Measurements from ENCODE around the gene KAT6B. TPM values are rescaled to one million over a fixed set of nuclear protein-coding genes. Genes with fewer than 3 reads are reported as not detected.
A peak's percentile ranks its signal among the peaks of the same experiment; 100 is the strongest.

KAT6B gene
- polyA plus RNA-seq, 6 donors from 2014 or later = 12.0 to 42.5 (median 29.4) TPM

- H3K4me1 Mint-ChIP-seq = peaks cover 33 to 54% (median 45%) of the 10 kb centered on the region in 3 donors
Observed at GRCh38 chr10:74854610-74855009, 28.2 kb downstream of the KAT6B start.

DNA sequence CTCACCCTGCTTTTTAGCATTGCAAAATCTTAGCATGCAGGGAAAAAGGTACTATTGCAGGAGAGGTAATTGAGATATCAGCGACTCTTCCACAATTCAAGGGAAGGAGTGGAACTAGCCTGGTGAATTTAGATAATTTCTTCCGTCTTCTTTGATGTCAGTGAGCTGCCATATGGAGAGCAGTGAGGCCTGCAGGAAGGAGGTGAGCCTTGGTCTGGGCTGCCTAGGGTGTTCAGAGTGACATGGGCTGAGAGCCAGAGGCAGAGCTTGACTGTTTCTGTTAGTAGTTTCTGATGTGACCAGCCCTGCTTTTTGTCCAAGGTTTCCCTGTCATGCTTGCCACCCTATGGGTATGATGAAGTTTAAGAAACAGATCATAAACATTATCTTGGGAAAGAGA, 28.6 kb downstream of the KAT6B start:
- Mint-ChIP-seq H3K36me3 (peaks cover 0 to 10% of the 10 kb centered on the region in 2 donors), H3K27ac (peak overlapping the region; percentile 79 to 98 (median 96)), H3K27me3 (no peaks in the 10 kb centered on the region), H3K4me1 (peaks cover 33 to 54% (median 45%) of the 10 kb centered on the region in 3 donors), H3K4me3 (peak overlapping the region in 7 of 8 donors; percentile 10 to 80 (median 71)), H3K9me3 (no peaks in the 10 kb centered on the region)
- ATAC-seq (ENCODE audit: low read depth in 2 of 2) (peak; percentile 16 to 18), DNase-seq (no peak)

More at GRCh38 chr10:74854610-74855009, 28.2 kb downstream of the KAT6B start:
- Mint-ChIP-seq H3K4me3 (peak overlapping the region in 5 of 8 donors; percentile 47 to 80 (median 71)), H3K27ac (peak overlapping the region; percentile 95 to 98 (median 97)), H3K36me3 (peaks cover 0 to 10% of the 10 kb centered on the region in 2 donors), H3K9me3 (no peaks in the 10 kb centered on the region), H3K27me3 (no peaks in the 10 kb centered on the region)
- no peak for ATAC-seq (ENCODE audit: low read depth in 2 of 2)
- DNase-seq = no peak

DNA sequence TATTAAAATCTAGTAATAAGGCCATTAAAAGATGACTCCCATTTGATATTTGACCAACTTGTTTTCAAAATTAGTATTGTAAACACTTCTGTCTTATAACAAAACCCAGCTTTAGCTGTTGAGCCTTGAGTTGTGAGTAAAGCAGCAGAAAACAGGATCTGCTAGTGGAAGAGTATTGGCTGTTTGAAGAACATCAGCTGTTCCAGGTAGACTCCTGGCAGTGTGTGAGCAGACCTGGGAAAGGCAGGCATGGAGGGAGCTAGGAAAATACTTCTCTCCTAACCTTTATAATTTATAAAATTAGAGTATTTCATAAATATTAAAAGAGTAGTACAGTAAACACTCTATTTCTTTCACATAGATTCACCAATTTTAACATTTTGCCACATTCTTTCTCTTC, 29.0 kb downstream of the KAT6B start:
- H3K27ac Mint-ChIP-seq = peak overlapping the region; percentile 79 to 98 (median 96)
- ATAC-seq (ENCODE audit: low read depth in 2 of 2) (no peak), DNase-seq (no peak)
- H3K4me1 Mint-ChIP-seq = peaks cover 33 to 54% (median 45%) of the 10 kb centered on the region in 3 donors
- H3K9me3 Mint-ChIP-seq = no peaks in the 10 kb centered on the region
- H3K4me3 Mint-ChIP-seq = peak overlapping the region in 7 of 8 donors; percentile 10 to 80 (median 71)
- H3K36me3 Mint-ChIP-seq = peaks cover 0 to 10% of the 10 kb centered on the region in 2 donors
- H3K27me3 Mint-ChIP-seq = no peaks in the 10 kb centered on the region

DNA sequence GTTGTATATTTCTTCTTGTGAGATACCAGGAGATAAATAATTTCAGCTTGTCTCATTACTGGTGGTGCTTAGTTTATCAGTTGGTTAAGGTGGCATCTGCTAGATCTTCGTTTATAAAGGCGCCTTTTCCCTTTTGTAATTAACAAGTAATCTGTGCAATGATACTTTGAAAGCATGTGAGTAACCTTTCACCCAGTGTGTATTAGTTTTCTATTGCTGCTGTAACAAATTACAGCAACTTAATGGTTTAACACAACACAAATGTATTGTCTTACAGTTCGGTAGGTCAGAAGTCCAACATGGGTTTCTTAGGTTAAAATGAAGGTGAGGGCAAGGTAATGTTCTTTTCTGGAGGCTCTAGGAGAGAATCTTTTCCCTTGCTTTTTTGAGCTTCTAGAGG, 30.5 kb downstream of the KAT6B start:
- DNase-seq (no peak), ATAC-seq (ENCODE audit: low read depth in 2 of 2) (no peak)
- peak overlapping the region in 1 of 8 donors; percentile 21 for H3K4me3 Mint-ChIP-seq
- H3K27me3 Mint-ChIP-seq = no peaks in the 10 kb centered on the region
- peak overlapping the region; percentile 20 to 81 (median 64) for H3K27ac Mint-ChIP-seq
- no peaks in the 10 kb centered on the region for H3K9me3 Mint-ChIP-seq
- H3K36me3 Mint-ChIP-seq = peaks cover 0 to 10% of the 10 kb centered on the region in 2 donors
- H3K4me1 Mint-ChIP-seq = peaks cover 33 to 50% (median 41%) of the 10 kb centered on the region in 3 donors

DNA sequence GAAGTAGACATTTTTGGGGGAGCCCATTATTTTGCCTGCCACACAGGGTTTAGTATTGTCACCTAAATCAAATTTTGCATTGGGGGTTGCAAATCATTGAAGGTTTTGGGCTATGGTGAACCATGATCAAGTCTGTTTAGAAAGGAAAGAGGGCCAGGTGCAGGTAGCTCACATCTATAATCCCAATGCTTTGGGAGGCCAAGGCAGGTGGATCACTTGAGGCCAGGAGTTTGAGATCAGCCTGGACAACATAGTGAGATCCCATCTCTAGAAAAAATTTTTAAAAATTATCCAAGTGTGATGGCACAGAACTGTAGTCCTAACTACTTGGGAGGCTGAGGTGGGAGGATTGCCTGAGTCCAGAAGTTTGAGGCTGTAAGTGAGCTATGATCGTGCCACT, 31.2 kb downstream of the KAT6B start:
- Mint-ChIP-seq H3K4me3 (no peak overlapping the region), H3K36me3 (peaks cover 0 to 10% of the 10 kb centered on the region in 2 donors), H3K27ac (peak overlapping the region in 3 of 6 donors; percentile 47 to 61 (median 49)), H3K4me1 (peaks cover 28 to 43% (median 35%) of the 10 kb centered on the region in 3 donors), H3K9me3 (no peaks in the 10 kb centered on the region), H3K27me3 (no peaks in the 10 kb centered on the region)
- no peak for DNase-seq
- ATAC-seq (ENCODE audit: low read depth in 2 of 2) = no peak

GRCh38 chr10:74859546-74859945, 33.1 kb downstream of the KAT6B start:
- no peak for ATAC-seq (ENCODE audit: low read depth in 2 of 2)
- no peaks in the 10 kb centered on the region for H3K27me3 Mint-ChIP-seq
- H3K27ac Mint-ChIP-seq = peak overlapping the region in 1 of 6 donors; percentile 66
- DNase-seq = no peak
- no peak overlapping the region for H3K4me3 Mint-ChIP-seq
- no peaks in the 10 kb centered on the region for H3K9me3 Mint-ChIP-seq
- peaks cover 0 to 6% of the 10 kb centered on the region in 2 donors for H3K36me3 Mint-ChIP-seq
- peaks cover 22 to 27% (median 25%) of the 10 kb centered on the region in 3 donors for H3K4me1 Mint-ChIP-seq

DNA sequence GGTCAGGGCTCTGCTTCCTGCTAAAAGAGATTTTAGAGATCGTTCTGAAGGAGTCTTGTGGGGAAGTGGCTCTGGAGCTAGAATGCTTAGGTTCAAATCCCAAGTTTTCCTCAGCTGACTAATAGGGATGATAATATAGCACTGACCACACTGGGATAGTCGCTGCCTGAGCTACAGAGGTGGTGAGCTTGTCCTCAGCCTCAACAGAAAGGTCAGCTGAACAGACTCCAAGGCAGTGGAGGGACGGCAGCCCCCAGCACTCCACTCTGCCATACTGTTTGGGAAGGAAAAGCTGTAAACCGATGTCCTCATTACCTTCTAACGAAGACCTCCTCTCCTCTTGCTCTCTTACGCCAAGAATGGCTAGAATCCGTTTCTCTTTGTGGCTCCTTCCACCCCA, 36.2 kb downstream of the KAT6B start:
- Mint-ChIP-seq H3K4me3 (no peak overlapping the region), H3K4me1 (peaks cover 3 to 5% (median 4%) of the 10 kb centered on the region in 3 donors), H3K27me3 (no peaks in the 10 kb centered on the region), H3K9me3 (no peaks in the 10 kb centered on the region), H3K36me3 (no peaks in the 10 kb centered on the region), H3K27ac (no peak overlapping the region)
- ATAC-seq (ENCODE audit: low read depth in 2 of 2) = no peak
- DNase-seq = no peak

DNA sequence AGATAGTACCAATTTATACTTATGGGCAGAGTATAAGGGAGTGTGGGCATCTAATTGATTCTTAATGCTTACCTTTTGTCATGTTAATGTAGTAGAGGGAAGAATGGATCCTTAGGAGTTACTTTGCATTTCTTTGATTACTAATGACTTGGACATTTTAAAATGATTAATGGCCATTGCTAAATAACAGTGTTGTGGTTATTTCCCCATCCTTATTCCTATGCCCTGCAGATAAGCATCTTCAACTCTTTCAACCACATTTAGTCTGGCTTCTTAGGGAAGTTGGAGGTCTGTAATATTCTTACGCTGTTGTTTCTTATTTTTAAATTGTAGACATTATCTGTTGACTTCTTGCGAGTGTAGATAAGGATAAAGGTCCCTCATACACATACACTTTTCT, 37.2 kb downstream of the KAT6B start:
- no peaks in the 10 kb centered on the region for H3K9me3 Mint-ChIP-seq
- H3K27ac Mint-ChIP-seq = peak overlapping the region in 2 of 6 donors; percentile 15 to 69

GRCh38 chr10:74867351-74867750, 41.0 kb downstream of the KAT6B start:
- H3K4me1 Mint-ChIP-seq = peaks cover 8 to 32% (median 30%) of the 10 kb centered on the region in 3 donors
- no peaks in the 10 kb centered on the region for H3K36me3 Mint-ChIP-seq
- ATAC-seq (ENCODE audit: low read depth in 2 of 2) = no peak
- H3K27me3 Mint-ChIP-seq = no peaks in the 10 kb centered on the region
- H3K27ac Mint-ChIP-seq = peak overlapping the region in 1 of 6 donors; percentile 29
- no peaks in the 10 kb centered on the region for H3K9me3 Mint-ChIP-seq
- no peak overlapping the region for H3K4me3 Mint-ChIP-seq
- no peak for DNase-seq

More for the DNA sequence above, 37.2 kb downstream of the KAT6B start:
- Mint-ChIP-seq H3K4me3 (no peak overlapping the region), H3K4me1 (peaks cover 4 to 8% (median 6%) of the 10 kb centered on the region in 3 donors), H3K27me3 (no peaks in the 10 kb centered on the region), H3K36me3 (no peaks in the 10 kb centered on the region)
- no peak for ATAC-seq (ENCODE audit: low read depth in 2 of 2)
- DNase-seq = no peak

GRCh38 chr10:74868392-74868977, 42.1 kb downstream of the KAT6B start:
- Mint-ChIP-seq H3K4me1 (peaks cover 16 to 41% (median 39%) of the 10 kb centered on the region in 3 donors), H3K27ac (peak overlapping the region in 1 of 6 donors; percentile 44), H3K27me3 (no peaks in the 10 kb centered on the region), H3K9me3 (no peaks in the 10 kb centered on the region), H3K36me3 (no peaks in the 10 kb centered on the region), H3K4me3 (no peak overlapping the region)
- ATAC-seq (ENCODE audit: low read depth in 2 of 2) = no peak
- DNase-seq = no peak

DNA sequence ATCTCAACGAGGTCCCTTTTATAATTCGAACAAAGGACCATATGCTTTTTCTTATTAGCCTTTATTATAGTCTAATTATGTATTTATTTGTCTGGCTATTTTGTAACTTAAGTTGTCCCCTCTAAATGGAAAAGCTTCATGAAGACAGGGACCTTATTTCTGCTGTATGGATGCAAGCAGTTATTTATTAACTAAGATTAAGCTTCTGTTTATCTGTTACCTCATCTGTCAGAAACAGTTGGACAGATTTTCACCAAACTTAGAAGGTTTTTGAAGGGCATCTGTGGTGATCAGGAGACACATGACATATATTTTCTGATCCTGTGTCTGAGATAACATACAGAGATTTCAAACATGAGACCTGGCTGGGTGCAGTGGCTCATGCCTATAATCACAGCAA, 43.2 kb downstream of the KAT6B start:
- Mint-ChIP-seq H3K27me3 (no peaks in the 10 kb centered on the region), H3K4me3 (no peak overlapping the region), H3K4me1 (peaks cover 27 to 52% (median 51%) of the 10 kb centered on the region in 3 donors), H3K27ac (peak overlapping the region in 2 of 6 donors; percentile 49 to 52), H3K9me3 (no peaks in the 10 kb centered on the region), H3K36me3 (no peaks in the 10 kb centered on the region)
- DNase-seq = no peak
- ATAC-seq (ENCODE audit: low read depth in 2 of 2) = no peak

DNA sequence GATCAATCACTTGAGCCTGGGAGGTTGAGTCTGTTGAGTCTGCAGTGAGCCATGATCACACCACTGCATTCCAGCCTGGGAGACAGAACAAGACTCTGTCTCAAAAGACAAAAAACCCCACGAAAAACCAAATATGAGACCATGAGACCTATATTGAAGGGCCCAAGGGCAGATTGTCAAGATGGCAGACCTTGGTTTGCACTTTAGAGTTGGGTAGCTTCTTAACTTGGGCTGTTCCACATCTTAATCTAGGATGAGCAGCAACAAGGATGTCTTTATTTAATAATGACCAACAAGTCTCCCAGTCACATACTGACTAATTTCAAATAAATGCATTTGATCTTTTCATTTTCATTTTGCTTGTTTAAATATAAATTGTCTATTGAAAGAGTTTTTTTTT, 43.8 kb downstream of the KAT6B start:
- peaks cover 33 to 58% (median 54%) of the 10 kb centered on the region in 3 donors for H3K4me1 Mint-ChIP-seq
- H3K9me3 Mint-ChIP-seq = no peaks in the 10 kb centered on the region
- no peak for ATAC-seq (ENCODE audit: low read depth in 2 of 2)
- DNase-seq = no peak
- H3K27ac Mint-ChIP-seq = peak overlapping the region in 1 of 6 donors; percentile 52
- H3K4me3 Mint-ChIP-seq = no peak overlapping the region
- H3K27me3 Mint-ChIP-seq = no peaks in the 10 kb centered on the region
- H3K36me3 Mint-ChIP-seq = no peaks in the 10 kb centered on the region

DNA sequence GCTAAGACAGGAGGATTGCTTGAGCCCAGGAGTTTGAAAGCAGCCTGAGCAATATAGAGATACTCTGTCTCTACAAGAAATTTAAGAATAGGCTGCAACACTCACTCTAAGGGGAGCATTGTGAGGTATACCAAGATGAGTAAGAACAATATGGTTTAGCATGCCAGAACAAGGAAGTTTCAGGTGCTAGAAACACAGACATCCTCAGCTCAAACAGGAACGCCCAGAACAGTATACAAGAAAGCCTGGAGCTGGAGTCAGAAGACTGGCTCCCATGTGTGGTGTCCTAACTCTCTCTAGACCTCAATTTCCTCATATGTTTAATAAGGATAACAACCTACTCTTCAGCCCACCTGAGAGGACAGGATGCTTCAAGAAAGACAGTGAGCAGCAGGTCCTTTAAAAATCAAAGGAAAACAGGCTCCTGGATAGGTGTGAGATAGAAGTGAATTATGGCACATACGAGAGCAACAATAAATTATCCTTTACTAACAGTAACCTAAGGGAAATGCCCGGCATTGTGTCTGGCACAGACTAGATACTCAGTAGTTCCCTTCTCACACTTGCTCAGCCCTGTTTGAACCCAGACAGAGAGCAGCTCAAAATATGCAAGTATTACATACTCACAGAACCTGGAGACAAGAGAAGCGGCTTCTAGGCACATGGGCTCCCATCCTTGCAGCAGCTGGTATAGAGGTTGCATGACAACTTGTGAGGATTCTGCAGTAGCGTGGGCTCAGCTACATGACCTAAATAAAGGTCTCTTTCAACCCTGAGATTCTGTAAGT, 45.4 kb downstream of the KAT6B start:
- ATAC-seq (ENCODE audit: low read depth in 2 of 2) = peak; percentile 63 to 68
- no peak for DNase-seq
- Mint-ChIP-seq H3K36me3 (no peaks in the 10 kb centered on the region), H3K4me1 (peaks cover 40 to 65% (median 62%) of the 10 kb centered on the region in 3 donors), H3K9me3 (no peaks in the 10 kb centered on the region), H3K27me3 (no peaks in the 10 kb centered on the region), H3K27ac (peak overlapping the region in 4 of 6 donors; percentile 20 to 76 (median 40)), H3K4me3 (peak overlapping the region in 2 of 8 donors; percentile 15 to 81)
